SK-N-MC (cell line): ENCODE data around the gene MIPOL1.

ENCODE experiments used
- EZH2 ChIP-seq: fragments of 200-600 bp; sonication (generic); IDR thresholded peaks from one replicate; pipeline ENCODE4 v1.6.1; 2017; ENCODE audit warnings: antibody characterized with exemption
- FOXP2 ChIP-seq: optimal IDR thresholded peaks from 2 replicates; pipeline ENCODE3; 2011; ENCODE audit warnings: mild to moderate bottlenecking, moderate library complexity; ENCODE audit not compliant: insufficient read depth; ENCODE audit errors: extremely low read length, control extremely low read depth
- POLR2AphosphoS5 ChIP-seq: IDR thresholded peaks from 2 replicates; pipeline ENCODE4 v1.6.1; 2012; ENCODE audit warnings: mild to moderate bottlenecking, low read depth, low read length, borderline replicate concordance

- TF ChIP-seq EZH2 (no peak), POLR2AphosphoS5 (no peak), FOXP2 (no peak)
These were observed 26.3 kb downstream of the MIPOL1 start for GRCh38 chr14:37223947-37224474.
